GM12875 (cell line): ENCODE measurements around the gene ARMS2.

Experiments used
- H3K4me3 ChIP-seq: one replicate; pipeline ENCODE4 v1.5.1; 2011; ENCODE audit warnings: low read depth, low read length, control low read depth
- CTCF ChIP-seq: IDR thresholded peaks from 2 replicates; pipeline ENCODE4 v1.5.1; 2011; ENCODE audit warnings: low read depth, mild to moderate bottlenecking, control low read depth, inconsistent platforms, low read length, moderate library complexity, borderline replicate concordance; ENCODE audit not compliant: insufficient read depth

ARMS2 gene

GRCh38 chr10:122486406-122487080, 32.1 kb downstream of the ARMS2 start:
- H3K4me3 ChIP-seq = no peak overlapping the region
- TF ChIP-seq CTCF = no peak

- TF ChIP-seq CTCF = no peak
- no peak overlapping the region for H3K4me3 ChIP-seq
These were observed 32.8 kb downstream of the ARMS2 start for GRCh38 chr10:122487174-122487765.

GRCh38 chr10:122490268-122490667, 35.8 kb downstream of the ARMS2 start:
- no peak for TF ChIP-seq CTCF
- no peak overlapping the region for H3K4me3 ChIP-seq

GRCh38 chr10:122490786-122491680, 36.6 kb downstream of the ARMS2 start:
- H3K4me3 ChIP-seq = no peak overlapping the region
- TF ChIP-seq CTCF = no peak

- no peak overlapping the region for H3K4me3 ChIP-seq
- TF ChIP-seq CTCF = no peak
These were observed 37.6 kb downstream of the ARMS2 start for GRCh38 chr10:122492006-122492405.

- no peak overlapping the region for H3K4me3 ChIP-seq
- TF ChIP-seq CTCF = no peak
These were observed 38.6 kb downstream of the ARMS2 start for GRCh38 chr10:122492999-122493481.

- no peak for TF ChIP-seq CTCF
- no peak overlapping the region for H3K4me3 ChIP-seq
These were observed 39.3 kb downstream of the ARMS2 start for GRCh38 chr10:122493761-122494160.
